CD4-positive, alpha-beta T cell treated with Interleukin-15 for 4 hours (primary cell): ENCODE results near the gene DENND10.
"Not testable (repeated sequence)": the region's sequence is repeated elsewhere in the genome, so short reads cannot be mapped to it uniquely, and the experiment has no call there.

Source experiments
- DNase-seq: peaks from one replicate; pipeline ENCODE4 v3.0.0-alpha.2; 2020; ENCODE audit warnings: low spot score

Gene DENND10

DNA sequence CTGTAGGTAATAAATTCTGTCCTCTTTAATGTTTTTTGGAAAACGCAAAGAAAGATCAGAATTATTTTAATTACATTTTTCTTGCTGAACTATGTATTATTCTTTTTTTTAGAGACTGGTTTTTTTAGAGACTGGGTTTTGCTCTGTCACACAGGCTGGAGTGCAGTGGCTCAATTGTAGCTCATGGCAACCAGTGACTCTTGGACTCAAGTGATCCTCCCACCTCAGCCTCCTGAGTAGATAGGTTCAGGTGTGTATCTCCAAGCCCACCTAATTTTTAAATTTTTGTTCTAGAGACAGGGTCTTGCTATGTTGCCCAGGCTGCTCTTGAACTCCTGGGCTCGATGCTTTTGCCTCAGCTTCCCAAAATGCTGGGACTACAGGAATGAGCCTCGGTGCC is 5.3 kb upstream of the DENND10 start:
- DNase-seq = no peak

DNA sequence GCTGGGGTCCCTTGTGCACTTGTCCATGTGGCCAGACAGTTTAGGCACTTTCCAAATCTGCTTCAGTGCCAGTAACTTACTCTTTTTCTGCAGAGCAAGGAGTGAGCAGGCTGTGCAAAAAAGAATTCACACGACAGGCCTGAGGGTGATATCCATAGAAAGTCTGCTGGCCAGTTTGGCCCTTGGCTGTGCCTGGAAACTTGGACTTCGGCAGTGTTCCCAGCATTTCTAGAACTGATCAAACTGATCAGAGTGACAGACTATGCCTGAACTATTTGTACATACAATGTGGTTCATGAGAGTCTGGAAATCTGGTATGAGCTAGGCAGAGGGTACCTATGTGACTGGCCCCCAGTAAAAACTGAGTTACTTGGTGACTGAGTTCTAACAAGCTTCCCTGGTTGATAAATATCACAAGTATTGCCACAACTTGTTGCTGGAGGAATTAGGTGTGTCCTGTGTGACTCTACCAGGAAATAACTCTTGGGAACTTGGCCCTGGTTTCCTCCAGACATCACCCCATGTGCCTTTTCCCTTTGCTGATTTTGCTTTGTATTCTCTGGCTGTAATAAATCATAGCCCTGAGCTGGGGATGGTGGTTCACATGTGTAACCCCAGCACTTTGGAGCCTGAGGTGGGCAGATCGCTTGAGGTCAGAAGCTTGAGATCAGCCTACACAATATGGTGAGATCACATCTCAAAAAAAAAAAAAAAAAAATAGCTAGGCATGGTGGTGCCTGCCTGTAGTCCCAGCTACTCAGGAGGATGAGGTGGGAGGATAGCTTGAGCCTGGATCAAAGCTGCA is 3.3 kb upstream of the DENND10 start:
- no peak for DNase-seq

DNA sequence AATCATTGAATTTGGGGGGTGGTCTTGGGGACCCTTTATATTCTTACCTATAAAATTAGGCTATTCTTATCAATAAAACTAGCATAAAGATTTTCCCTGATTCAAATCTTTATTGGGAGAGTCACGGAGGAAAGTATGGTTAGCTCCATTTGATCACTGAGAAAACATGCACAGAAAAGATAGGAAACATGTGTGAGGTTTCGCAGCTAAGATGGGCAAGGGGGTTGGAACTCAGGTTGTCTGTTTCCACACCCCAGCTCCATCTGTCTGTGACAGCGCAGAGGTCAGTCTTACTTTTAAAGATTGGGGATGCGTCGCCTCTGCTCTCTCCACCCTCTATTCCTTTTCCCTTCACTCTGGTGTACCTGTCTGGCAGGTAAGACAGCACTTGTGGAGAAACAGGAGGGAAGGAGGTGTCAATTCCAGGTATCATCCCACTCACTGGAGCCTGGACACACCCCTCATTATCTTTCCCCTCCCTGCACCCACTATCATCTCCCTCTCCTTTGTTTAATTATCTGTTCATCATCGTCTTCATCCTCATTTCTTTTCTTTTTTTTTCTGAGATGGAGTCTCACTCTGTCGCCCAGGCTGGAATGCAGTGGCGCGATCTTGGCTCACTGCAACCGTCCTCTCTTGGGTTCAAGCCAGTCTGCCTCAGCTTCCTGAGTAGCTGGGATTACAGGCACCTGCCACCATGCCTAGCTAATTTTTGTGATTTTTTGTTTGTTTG is 2.4 kb upstream of the DENND10 start:
- no peak for DNase-seq

DNA sequence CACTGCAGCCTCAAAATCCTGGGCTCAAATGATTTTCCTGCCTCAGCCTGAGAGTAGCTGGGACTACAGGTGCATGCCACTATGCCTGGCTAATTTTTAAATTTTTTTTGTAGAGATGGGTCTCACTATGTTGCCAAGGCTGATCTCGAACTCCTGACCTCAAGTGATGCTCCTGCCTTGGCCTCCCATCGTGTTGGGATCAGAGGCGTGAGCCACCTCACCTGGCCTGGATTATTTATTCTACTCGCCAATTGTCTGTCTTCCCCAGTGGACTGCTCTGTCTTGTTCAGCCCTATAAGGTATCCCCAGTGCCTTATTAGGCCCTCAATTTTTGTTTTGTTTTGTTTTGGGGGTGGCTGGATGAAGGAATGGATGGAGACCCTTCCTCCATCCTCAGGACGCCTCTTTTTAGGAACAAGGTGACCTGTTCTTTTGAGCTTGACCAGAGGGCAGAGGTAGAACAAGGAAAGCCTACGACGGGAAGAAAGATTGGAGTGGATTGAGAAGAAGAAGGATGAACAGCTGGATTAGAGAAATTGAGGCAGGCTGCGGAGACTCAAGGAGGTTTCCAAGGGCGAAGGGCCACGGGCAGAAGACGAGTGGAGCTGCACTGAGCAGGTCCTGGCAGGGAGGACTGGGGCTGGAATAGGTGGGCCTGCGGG is 541 bp upstream of the DENND10 start:
- DNase-seq = no peak

DNA sequence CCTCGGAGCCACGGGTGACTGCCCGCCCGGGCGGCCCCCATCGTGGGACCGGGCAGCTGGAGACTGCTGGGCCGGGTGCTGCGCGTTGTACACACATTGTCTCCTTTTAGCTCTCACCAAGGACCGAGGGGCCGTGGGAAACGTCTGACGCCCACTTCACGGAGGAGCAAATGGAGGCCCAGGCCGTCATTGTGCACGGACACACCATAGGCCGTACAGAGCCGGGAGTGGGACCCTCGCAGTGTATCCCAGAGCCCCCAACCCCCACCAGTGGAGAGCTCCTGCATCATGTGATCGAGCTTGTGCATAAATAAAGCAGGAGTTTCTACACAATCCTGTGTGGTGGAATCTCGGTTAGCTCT is 722 bp downstream of the DENND10 start:
- no peak for DNase-seq

DNA sequence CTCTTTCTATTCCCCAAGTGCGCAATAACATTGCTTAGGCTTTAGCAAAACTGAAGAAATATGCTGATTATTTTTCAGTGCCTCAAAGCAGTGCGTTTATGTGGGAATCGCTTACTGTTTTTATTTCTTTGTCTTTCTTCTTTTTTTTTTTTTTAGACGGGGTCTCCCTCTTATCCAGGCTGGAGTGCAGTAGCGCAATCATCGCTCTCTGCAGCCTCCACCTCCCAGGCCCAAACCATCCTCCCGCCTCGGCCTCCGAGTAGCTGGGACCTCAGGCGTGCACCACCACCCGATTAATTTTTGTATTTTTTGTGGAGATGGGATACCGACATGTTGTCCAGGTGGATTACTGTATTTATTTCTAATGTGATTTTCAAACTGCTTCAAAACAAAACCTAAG is 1.2 kb downstream of the DENND10 start:
- no peak for DNase-seq

DNA sequence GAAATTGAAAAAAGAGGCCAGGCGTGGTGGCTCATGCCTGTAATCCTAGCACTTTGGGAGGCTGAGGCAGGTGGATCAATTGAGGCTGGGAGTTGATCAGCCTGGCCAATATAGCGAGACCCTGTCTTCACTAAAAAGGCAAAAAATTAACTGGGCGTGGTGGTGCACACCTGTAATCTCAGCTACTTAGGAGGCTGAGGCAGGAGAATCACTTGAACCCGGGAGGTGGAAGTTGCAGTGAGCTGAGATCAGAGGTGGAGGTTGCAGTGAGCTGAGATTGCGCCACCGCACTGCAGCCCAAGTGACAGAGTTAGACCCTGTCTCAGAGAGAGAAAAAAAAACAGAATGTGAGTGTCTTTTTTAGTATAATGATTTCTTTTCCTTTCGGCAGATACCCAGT is 2.0 kb downstream of the DENND10 start:
- DNase-seq = not testable (repeated sequence)

DNA sequence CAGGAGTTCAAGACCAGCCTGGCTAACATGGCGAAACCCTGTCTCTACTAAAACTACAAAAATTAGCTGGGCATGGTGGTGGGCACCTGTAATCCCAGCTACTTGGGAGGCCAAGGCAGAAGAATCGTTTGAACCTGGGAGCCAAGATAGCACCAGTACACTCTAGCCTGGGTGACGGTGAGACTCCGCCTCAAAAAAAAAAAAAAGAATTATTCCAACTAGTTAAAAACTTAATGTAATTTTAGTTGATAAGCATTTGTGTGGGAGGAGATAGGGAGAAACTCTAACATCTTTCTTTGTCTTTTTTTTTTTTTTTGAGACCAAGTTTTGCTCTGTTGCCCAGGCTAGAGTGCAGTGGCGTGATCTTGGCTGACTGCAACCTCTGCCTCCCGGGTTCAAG is 3.2 kb downstream of the DENND10 start:
- not testable (repeated sequence) for DNase-seq

DNA sequence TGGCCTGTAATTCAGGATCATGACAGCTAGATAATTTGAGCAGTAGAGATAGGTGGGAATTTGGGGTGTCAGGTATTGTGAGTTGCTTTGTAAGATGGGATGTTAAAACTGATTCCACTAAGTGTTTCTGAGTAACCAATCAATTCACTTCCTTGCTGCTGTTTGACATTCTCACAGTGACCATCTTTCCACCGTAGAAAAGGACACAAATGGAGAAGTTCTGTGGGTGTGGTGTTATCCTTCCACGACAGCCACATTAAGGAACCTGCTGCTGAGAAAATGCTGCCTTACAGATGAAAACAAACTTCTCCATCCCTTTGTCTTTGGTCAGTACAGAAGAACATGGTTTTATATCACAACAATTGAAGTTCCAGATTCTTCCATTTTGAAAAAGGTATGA is 3.9 kb downstream of the DENND10 start:
- not testable (repeated sequence) for DNase-seq

DNA sequence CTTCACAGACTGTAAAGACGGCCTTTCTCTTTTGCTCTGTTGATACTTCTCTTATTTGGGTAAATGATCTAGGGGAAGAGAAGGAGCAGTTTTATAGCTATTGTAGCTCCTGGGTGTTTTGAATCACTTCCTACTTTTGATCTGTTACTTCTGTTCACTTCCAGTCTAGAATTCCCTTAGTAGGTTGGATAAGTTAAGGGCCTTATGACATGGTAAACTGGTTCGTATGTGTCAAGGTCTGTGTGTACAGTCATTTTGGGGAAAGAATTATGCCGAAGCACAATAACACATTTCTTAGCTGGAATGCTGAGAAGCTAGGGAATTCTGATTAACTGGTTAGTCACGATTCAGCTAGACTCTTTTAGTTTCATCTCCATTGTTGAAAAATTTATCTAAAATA is 8.1 kb downstream of the DENND10 start:
- no peak for DNase-seq

DNA sequence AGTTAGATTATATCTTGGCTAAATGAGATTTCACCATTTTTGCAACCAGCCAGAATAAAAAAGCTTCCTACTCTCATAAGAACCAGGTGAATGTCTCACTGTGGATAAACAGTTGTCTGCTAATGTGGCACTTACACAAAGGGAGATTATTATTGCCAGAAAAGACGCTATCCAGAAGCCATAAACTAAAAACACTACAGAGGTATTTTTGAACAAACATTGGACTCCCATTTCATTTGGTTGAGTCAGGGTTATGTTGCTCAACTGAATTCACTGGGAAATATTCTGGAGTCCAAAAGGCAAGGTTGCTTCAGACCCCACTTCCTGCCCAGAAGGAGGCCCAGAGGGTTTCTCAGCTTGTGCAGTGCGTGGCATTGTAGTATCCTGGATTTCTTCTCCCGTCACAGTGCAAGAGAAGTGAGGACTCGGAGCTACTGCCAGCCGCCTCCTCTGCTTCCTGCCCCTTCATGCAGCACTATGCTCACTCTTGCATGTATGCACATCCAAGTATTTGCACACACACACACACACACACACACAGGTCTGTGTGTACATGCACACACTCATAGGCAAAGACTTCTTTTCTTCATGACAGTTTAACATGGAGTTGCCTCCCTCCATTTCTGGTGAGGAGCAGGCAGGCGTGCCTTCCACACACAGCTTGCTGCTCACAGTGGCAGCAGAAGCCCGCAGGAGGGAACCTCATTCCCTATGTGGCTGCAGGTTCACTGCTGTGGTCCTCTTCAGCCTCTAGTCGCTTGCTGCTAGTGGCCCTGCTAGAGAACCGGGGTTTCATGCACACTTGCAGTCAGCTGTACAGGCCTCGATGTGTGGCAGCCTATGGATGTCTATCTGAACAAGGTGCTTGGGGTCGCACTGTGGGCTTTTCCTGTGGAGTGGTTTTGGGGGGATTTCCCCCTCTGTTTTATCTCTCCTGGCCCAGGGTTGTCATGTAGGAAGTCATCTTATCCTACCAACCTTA is 10.1 kb downstream of the DENND10 start:
- no peak for DNase-seq

DNA sequence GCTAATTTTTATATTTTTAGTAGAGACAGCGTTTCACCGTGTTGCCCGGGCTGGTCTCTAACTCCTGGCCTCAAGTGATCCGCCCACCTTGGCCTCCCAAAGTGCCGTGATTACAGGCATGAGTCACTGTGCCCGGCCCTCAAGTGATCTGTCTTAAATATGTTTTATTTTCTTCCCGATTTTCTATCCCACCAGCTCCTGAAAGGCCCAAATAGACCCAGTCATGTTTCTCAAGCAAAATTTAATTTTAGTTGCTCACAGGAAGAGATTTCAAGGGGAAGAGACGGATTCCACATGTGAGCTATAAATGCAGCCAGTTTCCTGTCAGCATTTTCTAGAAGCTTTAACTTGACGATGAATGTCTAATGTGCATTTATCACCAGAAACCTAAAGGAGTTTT is 12.0 kb downstream of the DENND10 start:
- DNase-seq = no peak

DNA sequence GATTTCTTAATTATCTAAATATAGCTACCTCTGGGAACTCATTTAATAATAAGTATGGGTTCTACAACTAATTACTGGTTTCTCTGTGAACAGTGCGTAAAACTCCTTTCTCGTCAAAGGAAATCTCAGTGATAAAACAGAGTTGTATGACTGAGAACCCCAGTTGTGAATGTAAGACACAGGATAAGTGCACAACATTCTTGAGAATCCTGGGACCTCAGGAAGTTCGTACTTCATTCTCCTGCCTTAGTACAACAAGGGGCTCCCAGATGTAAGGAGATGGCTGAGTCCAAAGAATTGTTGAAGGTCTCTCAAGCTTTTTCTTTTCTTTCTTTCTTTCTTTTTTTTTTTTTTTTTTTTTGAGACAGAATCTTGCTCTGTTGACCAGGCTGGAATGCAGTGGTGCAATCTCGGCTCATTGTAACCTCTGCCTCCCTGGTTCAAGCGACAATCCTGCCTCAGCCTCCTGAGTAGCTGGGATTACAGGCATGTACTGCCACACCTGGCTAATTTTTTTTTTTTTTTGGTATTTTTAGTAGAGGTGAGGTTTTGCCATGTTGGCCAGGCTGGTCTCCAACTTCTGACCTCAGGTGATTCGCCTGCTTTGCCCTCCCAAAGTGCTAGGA is 12.5 kb downstream of the DENND10 start:
- no peak for DNase-seq

DNA sequence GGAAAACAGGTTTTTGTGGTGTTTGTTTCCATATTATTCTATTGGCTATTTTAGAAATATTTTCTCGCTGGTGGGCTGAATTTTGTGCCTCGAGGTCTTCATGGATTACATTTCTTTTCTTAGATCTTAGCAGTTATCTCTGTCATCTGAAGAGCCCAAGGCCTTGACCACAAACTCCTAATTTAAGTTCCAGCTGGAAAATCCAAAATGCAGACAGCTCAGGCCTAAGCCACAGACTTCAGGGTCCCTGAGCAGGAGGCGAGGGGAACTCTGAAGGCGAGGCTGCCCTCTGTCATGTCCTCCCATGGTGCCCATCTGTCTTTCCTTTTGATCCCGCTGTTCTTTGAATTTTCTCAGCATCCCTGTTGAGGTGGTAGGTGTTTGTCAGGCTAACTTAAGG is 14.3 kb downstream of the DENND10 start:
- no peak for DNase-seq

DNA sequence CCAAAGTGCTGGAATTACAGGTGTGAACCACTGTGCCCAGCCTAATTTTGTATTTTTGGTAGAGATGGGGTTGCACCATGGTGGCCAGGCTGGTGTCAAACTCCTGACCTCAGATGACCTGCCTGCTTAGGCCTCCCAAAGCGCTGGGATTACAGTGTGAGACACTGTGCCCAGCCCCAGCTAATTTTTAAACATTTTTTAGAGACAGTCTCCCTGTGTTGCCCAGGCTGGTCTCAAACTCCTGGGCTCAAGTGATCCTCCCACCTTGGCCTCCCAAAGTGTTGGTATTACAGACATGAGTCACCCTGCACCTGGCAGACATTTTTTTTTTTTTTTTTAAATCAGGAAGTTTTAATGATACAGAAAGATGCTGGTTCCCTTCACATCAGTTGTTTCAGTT is 15.5 kb downstream of the DENND10 start:
- DNase-seq = no peak

DNA sequence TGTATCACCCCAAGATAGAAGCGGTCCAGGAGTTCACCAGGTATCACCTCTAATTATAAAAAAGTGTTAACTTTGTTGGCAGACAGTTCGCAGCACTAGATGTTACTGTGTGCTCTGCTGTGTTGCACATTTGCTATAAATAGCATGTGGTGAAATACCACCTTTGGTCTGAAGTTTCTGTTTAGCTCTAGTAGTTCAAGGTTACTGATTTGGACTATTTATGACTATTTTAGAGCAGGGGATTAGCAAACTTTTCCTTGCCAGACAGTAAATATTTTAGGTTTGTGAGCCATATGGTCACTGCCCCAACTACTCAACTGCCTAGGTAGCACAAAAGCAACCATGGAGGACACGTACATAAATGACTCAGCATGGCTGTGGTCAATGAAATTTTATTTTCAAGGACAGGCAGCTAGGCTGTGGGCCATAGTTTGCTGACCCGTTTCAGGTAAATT is 16.5 kb downstream of the DENND10 start:
- DNase-seq = peak; percentile 20

DNA sequence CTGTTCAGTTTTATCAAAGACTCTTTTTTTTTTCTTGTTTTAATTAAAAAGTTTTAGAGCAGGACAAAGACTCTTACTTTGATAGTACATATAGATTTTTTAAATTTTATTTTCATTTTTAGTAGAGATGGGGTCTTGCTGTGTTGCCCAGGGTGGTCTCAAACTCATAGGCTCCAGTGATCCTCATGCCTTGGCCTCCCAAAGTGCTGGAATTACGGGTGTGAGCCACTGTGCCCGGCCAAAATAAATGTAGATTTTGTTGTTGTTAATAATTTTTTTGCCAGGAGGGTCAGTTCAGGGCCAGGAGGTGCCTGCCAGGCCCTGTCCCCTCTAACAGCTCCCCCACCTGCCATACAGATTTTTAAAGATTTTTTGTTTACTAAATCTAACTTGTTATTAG is 17.0 kb downstream of the DENND10 start:
- no peak for DNase-seq

DNA sequence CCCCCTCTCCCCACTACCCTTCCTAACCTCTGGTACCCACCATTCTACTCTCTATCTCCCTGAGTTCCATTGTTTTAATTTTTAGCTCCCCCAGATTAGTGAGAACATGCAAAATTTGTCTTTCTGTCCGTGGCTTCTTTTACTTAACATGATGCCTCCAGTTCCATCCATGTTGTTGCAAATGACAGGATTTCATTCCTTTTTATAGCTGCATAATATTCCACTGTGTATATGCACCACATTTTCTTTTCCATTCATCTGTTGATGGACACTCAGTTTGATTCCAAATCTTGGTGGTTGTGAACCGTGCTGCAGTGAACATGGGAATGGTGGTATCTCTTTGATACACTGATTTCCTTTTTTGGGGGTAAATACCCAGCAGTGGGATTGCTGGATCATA is 22.0 kb downstream of the DENND10 start:
- DNase-seq = no peak

DNA sequence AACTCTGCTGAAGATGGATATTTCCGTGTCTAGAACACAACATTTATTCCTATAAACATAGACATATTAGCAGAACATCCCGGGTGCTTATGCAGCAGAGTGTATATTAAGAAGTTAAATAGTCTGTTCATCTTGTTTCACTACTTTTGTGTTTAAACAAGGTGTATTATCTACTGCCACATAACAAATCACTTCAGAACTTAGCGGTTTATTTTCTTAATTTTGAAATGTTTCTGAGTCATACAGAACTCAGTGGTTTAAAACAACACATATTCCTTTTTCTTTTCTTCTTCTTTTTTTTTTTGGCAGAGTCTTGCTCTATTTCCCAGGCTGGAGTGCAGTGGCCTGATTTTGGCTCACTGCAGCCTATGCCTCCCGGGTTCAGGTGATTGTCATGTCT is 25.8 kb downstream of the DENND10 start:
- DNase-seq = no peak

DNA sequence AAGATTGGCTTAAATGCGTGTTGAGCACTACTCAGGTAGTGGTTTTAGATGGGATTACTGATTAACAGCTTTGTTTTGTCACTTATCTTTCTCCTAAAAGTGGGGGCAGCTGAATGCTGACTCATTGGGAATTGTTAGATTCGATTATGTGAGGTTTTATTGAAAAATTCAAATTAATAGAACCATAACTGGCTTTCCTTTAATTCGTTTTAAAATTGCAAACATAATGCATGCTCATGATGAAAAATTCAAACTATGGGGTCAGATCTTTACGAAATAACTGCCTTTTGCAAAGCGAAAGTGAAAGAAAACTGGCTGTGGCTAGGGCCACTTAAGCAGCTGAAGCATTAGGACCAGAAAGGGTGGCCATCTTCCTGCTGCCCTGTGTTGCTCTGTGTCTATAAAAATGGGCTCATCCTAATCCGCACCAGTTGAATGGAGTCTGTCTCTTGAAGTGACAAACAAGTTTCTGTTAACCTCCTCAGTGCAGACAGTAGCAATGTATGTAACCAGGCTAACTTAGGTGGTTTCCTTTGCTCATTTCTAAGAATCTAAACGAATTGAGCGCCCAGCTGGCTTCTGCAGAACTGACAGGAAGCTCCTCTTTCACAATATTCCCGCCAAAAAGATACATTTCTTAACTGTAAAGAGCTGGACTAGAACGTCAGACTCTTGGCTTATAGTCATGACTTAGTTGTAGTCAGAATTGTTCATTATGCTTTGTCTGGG is 27.8 kb downstream of the DENND10 start:
- peak; percentile 78 for DNase-seq
